NOMO-1 treated with dmso at 0.1 percent for 144 hours (cell line): Measurements from ENCODE around the gene CST7.
"Not testable (repeated sequence)": the region's sequence is repeated elsewhere in the genome, so short reads cannot be mapped to it uniquely, and the experiment has no call there.

ENCODE experiments used
- DNase-seq: peaks from one replicate; lab custom pipeline; 2025; ENCODE audit not compliant: unreplicated experiment; lab: John Stamatoyannopoulos, UW

Gene CST7

GRCh38 chr20:24948939-24949679 is at the start of gene CST7:
CST7 (plus strand) TSS chr20:24949269; CDS start chr20:24949506, 237 bp downstream.
- DNase-seq: peak; percentile 55

- DNase-seq: no peak
Measured at GRCh38 chr20:24906806-24907205, 42.3 kb upstream of the CST7 start.

- no peak for DNase-seq
Measured at GRCh38 chr20:24908642-24909041, 40.4 kb upstream of the CST7 start.

GRCh38 chr20:24909086-24909780 is 39.8 kb upstream of the CST7 start:
- no peak for DNase-seq

- DNase-seq: no peak
Measured at GRCh38 chr20:24909861-24910260, 39.2 kb upstream of the CST7 start.

- DNase-seq: no peak
Measured at GRCh38 chr20:24910461-24910860, 38.6 kb upstream of the CST7 start.

GRCh38 chr20:24911461-24911860 is 37.6 kb upstream of the CST7 start:
- DNase-seq: no peak

- no peak for DNase-seq
Measured at GRCh38 chr20:24912397-24913075, 36.5 kb upstream of the CST7 start.

GRCh38 chr20:24913076-24913628 is 35.9 kb upstream of the CST7 start:
- DNase-seq: no peak

GRCh38 chr20:24914388-24915241 is 34.5 kb upstream of the CST7 start:
- no peak for DNase-seq

GRCh38 chr20:24915440-24915839 is 33.6 kb upstream of the CST7 start:
- no peak for DNase-seq

GRCh38 chr20:24915892-24916291 is 33.2 kb upstream of the CST7 start:
- DNase-seq: no peak

- no peak for DNase-seq
Measured at GRCh38 chr20:24916412-24916811, 32.7 kb upstream of the CST7 start.

GRCh38 chr20:24917056-24917455 is 32.0 kb upstream of the CST7 start:
- DNase-seq: no peak

GRCh38 chr20:24917797-24918578 is 31.1 kb upstream of the CST7 start:
- peak; percentile 18 for DNase-seq

- DNase-seq: no peak
Measured at GRCh38 chr20:24918579-24919566, 30.2 kb upstream of the CST7 start.

GRCh38 chr20:24919665-24920064 is 29.4 kb upstream of the CST7 start:
- DNase-seq: not testable (repeated sequence)

GRCh38 chr20:24920706-24921105 is 28.4 kb upstream of the CST7 start:
- not testable (repeated sequence) for DNase-seq

GRCh38 chr20:24929259-24929658 is 19.8 kb upstream of the CST7 start:
- DNase-seq: not testable (repeated sequence)
